Skeletal muscle satellite cell (primary cell): ENCODE data around the gene WWOX.

ENCODE experiments used
- H3K27me3 ChIP-seq: 2 replicates; pipeline ENCODE4 v1.7.0; 2013; ENCODE audit warnings: low read length; ENCODE audit not compliant: control insufficient read depth, insufficient read depth
- H3K36me3 ChIP-seq: 2 replicates; pipeline ENCODE4 v1.7.0; 2013; ENCODE audit warnings: mild to moderate bottlenecking, control low read depth, low read length; ENCODE audit not compliant: insufficient read depth
- H3K4me1 ChIP-seq: 2 replicates; pipeline ENCODE4 v1.7.0; 2013; ENCODE audit warnings: low read length; ENCODE audit not compliant: control insufficient read depth, insufficient read depth
- H3K4me2 ChIP-seq: 2 replicates; pipeline ENCODE4 v1.7.0; 2013; ENCODE audit warnings: mild to moderate bottlenecking, low read length
- H3K4me3 ChIP-seq: 2 replicates; pipeline ENCODE4 v1.7.0; 2013; ENCODE audit warnings: low read length
- H3K9ac ChIP-seq: 2 replicates; pipeline ENCODE4 v1.7.0; 2013; ENCODE audit warnings: mild to moderate bottlenecking, low read depth, low read length, moderate library complexity
- H3K9me3 ChIP-seq: replicated peaks from 2 replicates; pipeline ENCODE4 v1.7.0; 2013; ENCODE audit warnings: mild to moderate bottlenecking, control low read depth, low read length

The WWOX gene

GRCh38 chr16:78438219-78438618 is 338.8 kb downstream of the WWOX start:
- no peak overlapping the region for H3K4me3 ChIP-seq
- no peaks in the 10 kb centered on the region for H3K27me3 ChIP-seq
- no peak overlapping the region for H3K4me2 ChIP-seq
- no peaks in the 10 kb centered on the region for H3K36me3 ChIP-seq
- no peak overlapping the region for H3K9ac ChIP-seq
- H3K4me1 ChIP-seq = no peaks in the 10 kb centered on the region
- no peaks in the 10 kb centered on the region for H3K9me3 ChIP-seq

GRCh38 chr16:78438632-78439031 is 339.2 kb downstream of the WWOX start:
- Histone ChIP-seq H3K36me3 (no peaks in the 10 kb centered on the region), H3K4me1 (no peaks in the 10 kb centered on the region), H3K4me3 (no peak overlapping the region), H3K9ac (no peak overlapping the region), H3K4me2 (no peak overlapping the region), H3K9me3 (no peaks in the 10 kb centered on the region), H3K27me3 (no peaks in the 10 kb centered on the region)

- H3K4me1 ChIP-seq = no peaks in the 10 kb centered on the region
- H3K36me3 ChIP-seq = no peaks in the 10 kb centered on the region
- no peaks in the 10 kb centered on the region for H3K9me3 ChIP-seq
- H3K4me2 ChIP-seq = no peak overlapping the region
- no peak overlapping the region for H3K9ac ChIP-seq
- no peaks in the 10 kb centered on the region for H3K27me3 ChIP-seq
- no peak overlapping the region for H3K4me3 ChIP-seq
These were observed 340.2 kb downstream of the WWOX start for GRCh38 chr16:78439646-78440045.

GRCh38 chr16:78441298-78441697 is 341.8 kb downstream of the WWOX start:
- H3K27me3 ChIP-seq = no peaks in the 10 kb centered on the region
- H3K9me3 ChIP-seq = no peaks in the 10 kb centered on the region
- no peaks in the 10 kb centered on the region for H3K36me3 ChIP-seq
- H3K4me2 ChIP-seq = no peak overlapping the region
- no peak overlapping the region for H3K4me3 ChIP-seq
- no peaks in the 10 kb centered on the region for H3K4me1 ChIP-seq
- H3K9ac ChIP-seq = no peak overlapping the region

GRCh38 chr16:78443542-78444364 is 344.3 kb downstream of the WWOX start:
- H3K9me3 ChIP-seq = no peaks in the 10 kb centered on the region
- no peak overlapping the region for H3K9ac ChIP-seq
- H3K36me3 ChIP-seq = no peaks in the 10 kb centered on the region
- H3K27me3 ChIP-seq = no peaks in the 10 kb centered on the region
- H3K4me3 ChIP-seq = no peak overlapping the region
- H3K4me2 ChIP-seq = peak overlapping the region; percentile 11
- no peaks in the 10 kb centered on the region for H3K4me1 ChIP-seq

GRCh38 chr16:78445818-78446217 is 346.4 kb downstream of the WWOX start:
- H3K27me3 ChIP-seq = no peaks in the 10 kb centered on the region

GRCh38 chr16:78446486-78446885 is 347.0 kb downstream of the WWOX start:
- Histone ChIP-seq H3K4me1 (no peaks in the 10 kb centered on the region), H3K9ac (no peak overlapping the region), H3K9me3 (no peaks in the 10 kb centered on the region), H3K4me2 (no peak overlapping the region), H3K4me3 (no peak overlapping the region), H3K36me3 (no peaks in the 10 kb centered on the region), H3K27me3 (no peaks in the 10 kb centered on the region)

More at GRCh38 chr16:78445818-78446217, 346.4 kb downstream of the WWOX start:
- no peaks in the 10 kb centered on the region for H3K36me3 ChIP-seq
- H3K9me3 ChIP-seq = no peaks in the 10 kb centered on the region
- no peak overlapping the region for H3K4me3 ChIP-seq
- no peak overlapping the region for H3K9ac ChIP-seq
- no peaks in the 10 kb centered on the region for H3K4me1 ChIP-seq
- no peak overlapping the region for H3K4me2 ChIP-seq

GRCh38 chr16:78446992-78447563 is 347.6 kb downstream of the WWOX start:
- no peaks in the 10 kb centered on the region for H3K4me1 ChIP-seq
- no peaks in the 10 kb centered on the region for H3K27me3 ChIP-seq
- H3K4me3 ChIP-seq = no peak overlapping the region
- no peaks in the 10 kb centered on the region for H3K9me3 ChIP-seq
- no peak overlapping the region for H3K9ac ChIP-seq
- H3K4me2 ChIP-seq = no peak overlapping the region
- no peaks in the 10 kb centered on the region for H3K36me3 ChIP-seq

GRCh38 chr16:78448658-78449271 is 349.3 kb downstream of the WWOX start:
- Histone ChIP-seq H3K4me3 (no peak overlapping the region), H3K36me3 (no peaks in the 10 kb centered on the region), H3K4me2 (no peak overlapping the region), H3K4me1 (no peaks in the 10 kb centered on the region), H3K9ac (no peak overlapping the region), H3K27me3 (no peaks in the 10 kb centered on the region), H3K9me3 (no peaks in the 10 kb centered on the region)

GRCh38 chr16:78450255-78450654 is 350.8 kb downstream of the WWOX start:
- Histone ChIP-seq H3K9me3 (no peaks in the 10 kb centered on the region), H3K9ac (no peak overlapping the region), H3K4me3 (no peak overlapping the region), H3K4me2 (no peak overlapping the region), H3K27me3 (no peaks in the 10 kb centered on the region), H3K4me1 (no peaks in the 10 kb centered on the region), H3K36me3 (no peaks in the 10 kb centered on the region)

- Histone ChIP-seq H3K9me3 (no peaks in the 10 kb centered on the region), H3K9ac (no peak overlapping the region), H3K4me1 (no peaks in the 10 kb centered on the region), H3K36me3 (no peaks in the 10 kb centered on the region), H3K4me2 (no peak overlapping the region), H3K4me3 (no peak overlapping the region), H3K27me3 (no peaks in the 10 kb centered on the region)
These were observed 352.6 kb downstream of the WWOX start for GRCh38 chr16:78452025-78452555.
